ENCODE measurements around the gene SPOCK1. TPM values are rescaled to one million over a fixed set of nuclear protein-coding genes. Genes with fewer than 3 reads are reported as not detected.

SPOCK1 gene
- total RNA-seq, 1 experiment from 2014 or later, result 23.9 TPM

DNA sequence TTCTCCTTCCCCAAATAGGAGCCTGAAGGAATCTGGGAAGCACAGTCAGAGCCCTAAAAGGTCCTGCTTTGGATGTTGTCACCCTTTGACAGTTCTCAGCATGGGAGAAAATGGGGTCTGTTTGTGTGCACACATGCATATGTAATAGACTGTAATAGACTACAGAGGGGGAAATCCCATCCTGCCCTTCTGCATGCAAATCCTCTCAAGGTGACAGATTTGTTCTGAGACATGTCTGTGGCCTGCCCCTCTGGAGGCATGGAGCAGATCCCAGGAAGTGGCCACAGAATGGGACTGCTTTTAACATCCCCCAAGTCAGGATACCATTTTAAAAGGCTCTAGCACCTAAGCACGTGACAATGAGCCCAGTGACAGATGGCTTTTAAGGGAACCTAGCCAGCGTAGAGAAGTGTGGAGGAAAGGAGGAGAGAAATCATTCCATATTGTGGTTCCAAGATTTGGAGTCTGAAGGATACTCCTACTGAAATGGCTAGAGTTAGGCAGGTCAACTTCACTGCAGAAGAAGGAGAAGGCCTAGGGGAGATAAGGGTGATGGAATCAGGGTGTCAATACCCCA is 483.5 kb downstream of the SPOCK1 start:
- Histone ChIP-seq H3K9me3 (ENCODE audit: insufficient read depth, low read depth) (no peaks in the 10 kb centered on the region), H3K27me3 (ENCODE audit: insufficient read depth, low read depth) (no peaks in the 10 kb centered on the region), H3K9me2 (ENCODE audit: insufficient read depth) (no peaks in the 10 kb centered on the region), H2AFZ (no peak overlapping the region), H3K4me3 (no peak overlapping the region), H3K4me2 (no peak overlapping the region), H3K4me1 (replicated peaks; ENCODE audit: insufficient read depth) (no peaks in the 10 kb centered on the region), H3K79me2 (ENCODE audit: low read depth) (no peaks in the 10 kb centered on the region), H4K20me1 (ENCODE audit: insufficient read depth) (no peaks in the 10 kb centered on the region), H3K36me3 (ENCODE audit: low read depth) (no peaks in the 10 kb centered on the region), H3K27ac (no peak overlapping the region), H3F3A (ENCODE audit: insufficient read depth, low read depth) (no peaks in the 10 kb centered on the region)
- ChIA-PET POLR2A (ENCODE audit: unreplicated experiment) (no interaction called here), CTCF (no interaction called here)
- BruUV-seq (replicated peaks), result no TSS peak
- no peak for DNase-seq
- TF ChIP-seq, protein P1, sequence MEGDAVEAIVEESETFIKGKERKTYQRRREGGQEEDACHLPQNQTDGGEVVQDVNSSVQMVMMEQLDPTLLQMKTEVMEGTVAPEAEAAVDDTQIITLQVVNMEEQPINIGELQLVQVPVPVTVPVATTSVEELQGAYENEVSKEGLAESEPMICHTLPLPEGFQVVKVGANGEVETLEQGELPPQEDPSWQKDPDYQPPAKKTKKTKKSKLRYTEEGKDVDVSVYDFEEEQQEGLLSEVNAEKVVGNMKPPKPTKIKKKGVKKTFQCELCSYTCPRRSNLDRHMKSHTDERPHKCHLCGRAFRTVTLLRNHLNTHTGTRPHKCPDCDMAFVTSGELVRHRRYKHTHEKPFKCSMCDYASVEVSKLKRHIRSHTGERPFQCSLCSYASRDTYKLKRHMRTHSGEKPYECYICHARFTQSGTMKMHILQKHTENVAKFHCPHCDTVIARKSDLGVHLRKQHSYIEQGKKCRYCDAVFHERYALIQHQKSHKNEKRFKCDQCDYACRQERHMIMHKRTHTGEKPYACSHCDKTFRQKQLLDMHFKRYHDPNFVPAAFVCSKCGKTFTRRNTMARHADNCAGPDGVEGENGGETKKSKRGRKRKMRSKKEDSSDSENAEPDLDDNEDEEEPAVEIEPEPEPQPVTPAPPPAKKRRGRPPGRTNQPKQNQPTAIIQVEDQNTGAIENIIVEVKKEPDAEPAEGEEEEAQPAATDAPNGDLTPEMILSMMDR (conservative IDR thresholded peaks at IDR 0.05), result no peak
- intact Hi-C loops (cut with micrococcal nuclease; ENCODE audit: unreplicated experiment), result no loop called here

DNA sequence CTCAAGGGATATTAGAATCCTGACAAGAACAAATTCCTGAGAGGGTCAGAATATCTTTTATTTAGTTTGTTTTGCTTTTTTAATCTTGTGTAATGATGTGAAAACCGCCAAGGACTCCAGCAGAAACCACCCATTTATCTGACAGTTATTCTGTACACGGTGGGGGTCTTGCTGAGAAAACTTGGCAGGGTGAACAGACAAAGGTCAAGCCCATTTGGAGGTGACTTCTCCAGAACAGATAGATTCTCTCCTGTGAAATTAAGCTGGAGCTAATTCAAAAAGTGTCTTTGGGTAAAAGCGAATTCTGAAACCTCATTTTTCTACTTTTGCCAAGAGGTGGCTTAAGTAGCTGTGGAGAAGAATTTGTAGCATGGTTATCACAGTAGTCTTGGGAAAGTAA is 484.4 kb downstream of the SPOCK1 start:
- Histone ChIP-seq H3K36me3 (ENCODE audit: low read depth) (no peaks in the 10 kb centered on the region), H2AFZ (no peak overlapping the region), H3K9me2 (ENCODE audit: insufficient read depth) (no peaks in the 10 kb centered on the region), H3K4me1 (replicated peaks; ENCODE audit: insufficient read depth) (no peaks in the 10 kb centered on the region), H3K27me3 (ENCODE audit: insufficient read depth, low read depth) (no peaks in the 10 kb centered on the region), H3K79me2 (ENCODE audit: low read depth) (no peaks in the 10 kb centered on the region), H3K4me2 (no peak overlapping the region), H3F3A (ENCODE audit: insufficient read depth, low read depth) (no peaks in the 10 kb centered on the region), H4K20me1 (ENCODE audit: insufficient read depth) (no peaks in the 10 kb centered on the region), H3K27ac (no peak overlapping the region), H3K4me3 (no peak overlapping the region), H3K9me3 (ENCODE audit: insufficient read depth, low read depth) (no peaks in the 10 kb centered on the region)
- POLR2A ChIA-PET (ENCODE audit: unreplicated experiment), result no interaction called here
- no TSS peak for BruUV-seq (replicated peaks)
- intact Hi-C loops (cut with micrococcal nuclease; ENCODE audit: unreplicated experiment), result no loop called here
- DNase-seq, result no peak
- no peak for TF ChIP-seq EZH2 (IDR thresholded peaks at IDR 0.05; ENCODE audit: low read depth)
- TF ChIP-seq, protein P1 (conservative IDR thresholded peaks at IDR 0.05), result no peak
- CTCF ChIA-PET, result no interaction called here

DNA sequence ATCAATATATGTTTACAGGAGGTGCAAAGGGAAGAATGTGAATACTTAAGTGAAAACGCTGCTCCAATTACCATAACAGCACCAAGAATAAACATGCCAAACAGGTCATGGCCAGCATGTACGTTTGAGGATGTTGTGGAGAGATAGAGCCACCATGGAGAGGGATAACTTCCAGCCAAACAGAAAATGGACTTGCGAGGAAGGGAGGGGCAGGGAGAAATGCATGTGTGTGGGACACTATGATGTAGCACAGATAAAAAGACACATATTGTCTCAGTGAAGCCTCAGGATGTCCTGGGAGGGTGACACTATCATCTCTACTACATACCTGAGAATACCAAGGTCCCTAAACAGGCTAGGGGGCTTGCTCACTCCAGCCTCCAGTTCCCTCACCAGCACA is 488.9 kb downstream of the SPOCK1 start:
- TF ChIP-seq, protein P1 (conservative IDR thresholded peaks at IDR 0.05), result no peak
- no peak for TF ChIP-seq EZH2 (IDR thresholded peaks at IDR 0.05; ENCODE audit: low read depth)
- no peaks in the 10 kb centered on the region for H3K36me3 ChIP-seq (ENCODE audit: low read depth)
- CTCF ChIA-PET, result no interaction called here

More for the DNA sequence above, 488.9 kb downstream of the SPOCK1 start:
- Histone ChIP-seq H3K27me3 (ENCODE audit: insufficient read depth, low read depth) (no peaks in the 10 kb centered on the region), H3K27ac (no peak overlapping the region), H3K4me3 (no peak overlapping the region), H4K20me1 (ENCODE audit: insufficient read depth) (no peaks in the 10 kb centered on the region), H3F3A (ENCODE audit: insufficient read depth, low read depth) (no peaks in the 10 kb centered on the region), H3K9me3 (ENCODE audit: insufficient read depth, low read depth) (no peaks in the 10 kb centered on the region), H3K79me2 (ENCODE audit: low read depth) (no peaks in the 10 kb centered on the region), H3K4me1 (replicated peaks; ENCODE audit: insufficient read depth) (no peaks in the 10 kb centered on the region), H3K4me2 (no peak overlapping the region), H3K9me2 (ENCODE audit: insufficient read depth) (no peaks in the 10 kb centered on the region), H2AFZ (no peak overlapping the region)
- BruUV-seq (replicated peaks), result no TSS peak
- DNase-seq, result no peak
- intact Hi-C loops (cut with micrococcal nuclease; ENCODE audit: unreplicated experiment), result no loop called here
- POLR2A ChIA-PET (ENCODE audit: unreplicated experiment), result no interaction called here

Data from PC-9 (cell line).